Measurements from ENCODE around the gene ANO2.
"Not testable (repeated sequence)": the region's sequence is repeated elsewhere in the genome, so short reads cannot be mapped to it uniquely, and the experiment has no call there.

Gene ANO2

GRCh38 chr12:5716976-5717375 is 228.1 kb downstream of the ANO2 start:
- no peak for DNase-seq

DNA sequence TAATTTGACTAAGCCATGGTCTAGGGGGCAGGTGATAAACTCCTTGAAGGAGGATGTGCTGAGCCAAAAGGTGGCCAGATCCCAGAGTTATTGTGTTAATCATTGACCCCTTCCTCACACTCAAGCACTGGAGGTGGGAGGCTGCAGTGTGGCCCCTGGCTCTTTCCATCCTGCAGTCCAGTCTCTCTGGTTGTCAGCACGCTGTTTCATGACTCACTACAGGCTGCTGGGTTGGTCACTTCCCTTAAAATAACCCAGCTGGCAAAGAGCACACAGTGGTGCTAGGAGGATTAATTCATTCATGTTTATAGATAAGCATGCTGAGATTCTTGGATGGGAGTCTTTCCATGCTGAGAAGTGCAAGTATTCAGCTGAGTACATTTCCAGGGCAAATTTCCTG is 228.9 kb downstream of the ANO2 start:
- DNase-seq, result no peak

DNA sequence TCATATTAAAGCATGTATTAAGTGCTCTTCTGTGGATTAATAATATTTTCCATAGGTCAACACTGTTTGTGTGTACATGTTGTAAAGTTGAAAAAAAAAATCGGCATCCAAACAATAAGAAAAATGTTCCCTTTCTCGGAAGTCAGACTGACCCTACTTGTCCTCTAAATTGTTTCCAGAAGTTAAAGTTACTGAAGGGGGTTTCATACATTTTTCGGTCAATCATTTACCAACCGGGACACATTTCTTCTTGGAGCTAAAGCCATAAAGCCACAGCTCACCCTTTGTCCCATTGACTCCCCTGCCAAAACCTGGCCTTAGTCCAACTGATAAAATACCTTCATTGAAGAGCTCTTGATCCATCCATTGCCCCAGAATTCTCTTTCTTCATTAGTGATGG is 230.0 kb downstream of the ANO2 start:
- no peak for DNase-seq

GRCh38 chr12:5713599-5714081 is 231.4 kb downstream of the ANO2 start:
- no peak for DNase-seq

- no peak for DNase-seq
Measured at GRCh38 chr12:5710260-5710878, 234.7 kb downstream of the ANO2 start.

DNA sequence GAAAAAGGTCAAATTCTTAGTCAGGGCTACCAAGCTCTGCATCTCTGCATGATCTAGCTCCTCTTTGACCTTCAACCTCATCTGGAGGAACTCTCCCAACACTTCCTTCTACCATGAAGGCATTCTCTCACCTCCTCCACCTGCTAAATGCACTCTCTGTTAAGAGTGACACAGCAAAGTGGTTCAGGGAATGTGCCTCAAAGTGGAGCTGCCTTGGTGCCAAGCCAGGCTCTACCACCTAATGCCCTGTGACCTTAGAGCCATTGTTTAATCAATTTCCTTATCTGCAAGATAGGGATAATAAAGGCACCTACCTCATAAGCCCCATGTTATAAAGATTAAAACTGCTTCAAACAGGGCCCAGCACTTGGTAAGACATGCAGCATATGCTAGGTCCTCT is 236.7 kb downstream of the ANO2 start:
- no peak for DNase-seq

DNA sequence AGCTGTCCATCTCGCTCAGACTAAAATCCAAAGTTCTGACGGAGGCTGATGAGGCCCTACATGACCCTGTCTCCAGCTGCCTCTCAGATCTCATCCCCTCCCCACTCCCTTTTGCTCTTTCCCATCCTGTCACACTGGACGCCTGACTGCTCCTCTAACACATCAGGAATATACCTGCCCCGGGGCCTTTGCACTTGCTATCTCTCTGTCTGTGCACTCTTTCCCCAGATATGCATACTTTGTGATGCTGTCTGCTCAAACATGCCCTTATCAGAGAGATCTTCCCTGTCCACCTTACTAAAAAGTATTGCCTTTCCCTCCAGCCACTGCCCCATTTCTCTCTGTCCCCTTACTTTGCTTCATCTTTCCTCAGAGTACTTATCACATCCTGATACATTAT is 238.8 kb downstream of the ANO2 start:
- DNase-seq, result no peak

DNA sequence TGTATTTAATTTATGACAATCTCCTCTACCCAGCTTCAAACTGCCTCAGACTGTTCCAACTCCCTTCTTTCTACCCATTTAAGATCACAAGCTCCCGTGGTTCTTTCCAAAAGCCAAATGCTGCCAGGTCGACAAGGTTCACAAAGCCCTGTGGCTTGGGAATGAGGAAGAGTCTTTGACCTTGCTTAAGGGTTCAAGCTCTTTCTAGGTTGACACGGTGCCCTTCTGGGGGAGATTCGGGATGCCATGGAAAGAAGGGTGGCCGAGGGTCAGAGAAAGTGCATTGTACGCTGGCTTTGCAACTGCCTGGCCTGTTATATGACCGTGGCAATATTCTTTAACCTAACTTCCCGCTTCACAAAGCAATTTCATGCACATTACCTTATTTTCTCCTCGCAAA is 239.3 kb downstream of the ANO2 start:
- DNase-seq, result no peak

DNA sequence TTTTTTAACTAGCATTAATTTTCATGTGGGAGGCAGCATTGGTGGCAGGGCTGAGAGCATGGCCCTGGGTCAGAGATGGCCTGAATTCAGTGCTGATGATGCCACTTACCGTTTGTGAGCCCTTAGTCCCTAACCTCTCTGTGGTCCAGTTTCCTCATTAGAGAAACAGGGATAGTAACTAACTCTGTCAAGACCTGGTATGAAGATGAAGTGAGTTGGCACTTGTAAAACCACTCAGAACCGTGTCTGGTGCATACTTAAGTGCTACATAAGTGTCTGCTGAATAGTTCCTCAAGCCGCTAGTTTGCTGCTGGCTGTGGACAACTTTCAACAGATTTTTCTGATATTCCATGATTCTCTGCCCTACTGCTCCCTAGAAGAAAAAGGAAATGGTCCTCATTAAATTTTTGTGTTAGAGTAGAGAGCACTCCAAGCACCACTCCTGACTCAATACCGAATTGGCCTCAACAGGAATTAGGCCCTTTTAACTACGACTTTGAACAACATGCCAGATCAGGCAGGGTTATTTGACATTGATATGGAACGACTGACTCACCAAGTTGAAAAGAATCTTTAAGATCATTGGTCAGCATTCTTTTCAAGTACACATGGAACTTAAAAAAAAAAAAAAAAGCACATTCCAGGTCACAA is 250.2 kb downstream of the ANO2 start:
- DNase-seq, result no peak

DNA sequence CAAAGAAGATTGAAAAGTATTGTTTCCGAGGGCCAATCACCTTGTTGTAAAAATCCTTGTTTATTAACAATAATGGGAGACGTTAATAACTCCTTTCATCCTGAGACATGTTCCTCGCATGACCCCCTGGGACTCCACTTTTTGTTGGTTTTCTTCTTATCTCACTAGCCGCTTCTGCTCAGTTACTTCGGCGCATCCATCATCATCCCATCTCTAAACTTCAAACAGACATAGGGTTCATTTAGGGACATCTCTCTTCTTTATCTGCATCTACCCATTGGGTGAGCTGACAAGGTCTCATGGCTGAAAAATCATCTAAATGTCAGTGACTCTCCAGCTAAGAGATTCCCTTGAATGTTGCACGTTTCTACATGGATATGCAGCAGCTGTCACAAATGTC is 252.2 kb downstream of the ANO2 start:
- no peak for DNase-seq

DNA sequence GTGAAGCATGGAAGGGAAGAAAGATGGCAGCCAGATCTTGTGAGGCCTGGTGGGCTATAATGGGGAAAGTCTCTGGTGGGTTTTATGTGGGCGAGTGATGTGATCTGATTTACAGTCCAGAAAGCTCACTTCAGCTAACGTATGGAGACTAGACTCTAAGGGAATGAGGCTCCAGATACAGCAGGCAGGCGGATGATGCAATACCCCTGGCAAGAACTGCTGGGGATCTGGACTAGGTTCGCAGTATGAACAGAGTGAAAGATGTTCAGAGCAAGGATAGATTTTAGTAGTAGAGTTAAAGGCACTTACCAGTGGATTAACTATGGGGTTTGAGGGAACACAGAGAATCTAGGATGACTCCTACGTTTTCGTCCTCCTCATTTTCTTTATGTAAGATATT is 253.1 kb downstream of the ANO2 start:
- DNase-seq, result no peak

DNA sequence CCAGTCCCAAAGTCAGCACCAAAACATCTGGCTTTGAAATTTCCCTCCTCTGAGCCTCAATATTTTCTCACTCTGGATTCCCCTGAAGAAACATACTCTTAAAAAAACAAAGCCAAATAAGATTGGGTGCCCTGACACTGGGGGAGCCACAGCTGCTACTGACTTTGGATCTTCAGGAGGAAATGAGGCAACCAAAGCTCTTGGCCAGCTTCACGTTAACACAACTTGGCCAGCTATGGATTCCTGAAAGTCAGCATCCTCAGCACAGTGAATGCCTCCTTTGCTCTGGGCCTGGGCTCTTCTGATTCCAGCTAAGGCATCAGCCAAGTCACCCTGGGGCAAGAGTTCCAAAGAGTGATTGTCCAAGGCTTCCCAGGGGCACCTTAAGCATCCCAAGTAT is 254.8 kb downstream of the ANO2 start:
- DNase-seq, result no peak

- DNase-seq, result no peak
Measured at GRCh38 chr12:5689773-5690172, 255.3 kb downstream of the ANO2 start.

DNA sequence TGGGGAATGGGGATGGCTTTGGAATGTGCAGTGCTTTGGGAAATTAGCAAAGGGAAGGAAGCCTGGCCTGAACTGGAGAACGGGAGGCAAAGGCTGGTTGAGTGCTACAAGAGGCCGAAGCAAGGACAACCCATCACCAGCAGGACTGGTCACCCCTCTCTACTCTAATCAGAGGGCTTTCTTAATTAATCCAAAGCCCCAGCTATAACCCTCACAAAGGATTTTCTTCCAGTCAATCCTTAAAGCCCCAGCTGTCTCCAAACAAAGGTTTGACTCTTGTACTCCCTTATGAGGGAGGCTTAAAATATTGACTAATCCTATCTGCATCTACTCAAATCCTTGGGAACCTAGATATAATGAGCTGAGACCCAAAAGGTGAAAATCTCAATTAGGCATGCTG is 256.8 kb downstream of the ANO2 start:
- DNase-seq, result no peak

GRCh38 chr12:5685935-5686334 is 259.1 kb downstream of the ANO2 start:
- no peak for DNase-seq

GRCh38 chr12:5684989-5685388 is 260.1 kb downstream of the ANO2 start:
- no peak for DNase-seq

- no peak for DNase-seq
Measured at GRCh38 chr12:5682581-5682980, 262.5 kb downstream of the ANO2 start.

DNA sequence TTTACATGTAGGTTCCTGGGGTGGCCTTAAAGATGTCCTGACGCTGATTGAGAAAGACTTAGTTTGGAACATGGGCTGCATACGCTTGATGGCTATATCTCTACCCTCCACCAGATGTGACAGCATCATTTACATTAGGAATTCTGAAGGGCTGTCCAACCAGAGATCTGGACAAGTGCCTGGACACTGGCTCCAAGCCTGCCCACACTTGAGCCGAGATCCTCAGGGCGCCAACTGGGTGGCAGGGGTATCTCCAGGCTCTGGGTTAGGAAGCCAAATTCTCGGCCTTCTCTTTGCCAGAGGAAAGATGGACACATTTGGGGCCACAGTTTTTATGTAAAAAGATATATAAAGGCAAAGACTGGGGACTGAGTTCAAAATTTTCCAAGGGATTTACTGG is 266.9 kb downstream of the ANO2 start:
- no peak for DNase-seq

GRCh38 chr12:5669624-5670023 is 275.4 kb downstream of the ANO2 start:
- not testable (repeated sequence) for DNase-seq

DNA sequence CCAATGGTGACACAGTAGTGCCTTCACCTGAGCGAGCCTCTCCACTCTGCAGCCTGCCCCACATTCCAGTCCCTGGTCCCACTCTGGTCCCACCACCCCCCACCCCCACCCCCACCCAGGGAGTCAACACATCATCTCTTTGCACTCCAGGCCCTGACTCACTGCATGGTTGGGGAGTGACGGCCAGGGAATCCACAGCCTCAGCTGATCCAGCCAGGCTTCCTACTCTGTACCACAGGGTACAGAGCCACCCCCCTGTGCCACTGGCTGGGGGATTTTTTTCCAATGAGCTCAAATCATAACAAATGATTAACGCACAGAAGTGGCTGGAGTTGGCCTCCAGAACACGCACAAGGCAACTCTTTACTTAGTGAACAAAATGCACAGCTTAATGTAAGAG is 279.4 kb downstream of the ANO2 start:
- no peak for DNase-seq

- DNase-seq, result no peak
Measured at GRCh38 chr12:5661811-5662210, 283.2 kb downstream of the ANO2 start.

DNA sequence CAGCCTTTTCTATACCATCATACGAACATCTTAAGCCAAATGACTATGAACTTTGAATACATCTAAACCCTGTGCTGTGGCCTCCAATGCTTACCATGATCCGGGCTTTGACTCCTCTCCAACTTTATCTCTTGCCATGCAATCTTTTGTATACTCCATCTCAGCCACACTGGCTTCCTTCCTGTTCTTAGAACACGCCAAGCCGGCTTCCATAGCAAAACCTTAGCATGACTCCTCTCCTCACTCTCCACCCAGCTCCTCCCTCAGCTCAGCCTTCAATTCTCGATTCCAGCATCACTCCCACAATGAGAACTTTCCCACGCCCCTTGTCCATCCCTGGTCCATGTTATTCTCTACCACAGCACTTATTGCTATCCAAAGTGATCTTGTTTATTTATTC is 284.8 kb downstream of the ANO2 start:
- no peak for DNase-seq

GRCh38 chr12:5658339-5658941 is 286.6 kb downstream of the ANO2 start:
- not testable (repeated sequence) for DNase-seq

GRCh38 chr12:5656836-5657235 is 288.2 kb downstream of the ANO2 start:
- no peak for DNase-seq

- DNase-seq, result no peak
Measured at GRCh38 chr12:5655120-5655519, 289.9 kb downstream of the ANO2 start.
